Measurements from ENCODE around the gene ANKRD34A.
"Not testable (repeated sequence)": the region's sequence is repeated elsewhere in the genome, so short reads cannot be mapped to it uniquely, and the experiment has no call there.

Gene ANKRD34A

DNA sequence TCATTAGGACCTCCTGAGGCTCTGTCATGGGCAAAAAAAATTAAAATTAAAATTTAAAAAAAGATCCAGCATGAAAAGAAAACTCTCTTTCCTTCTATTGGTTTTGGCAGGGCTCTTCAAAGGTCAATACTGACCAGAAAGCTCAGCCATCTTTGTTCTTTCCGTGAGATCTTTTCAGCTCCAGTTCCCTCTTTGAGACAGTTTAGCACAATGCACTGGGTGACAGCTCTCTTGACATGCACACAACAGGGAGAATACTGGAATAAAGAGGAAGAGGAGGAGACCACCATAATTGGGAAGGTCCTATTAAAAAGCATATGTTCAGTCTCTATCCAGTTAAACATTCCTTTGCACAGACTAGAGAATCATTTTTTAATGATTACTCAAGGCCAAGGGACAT is 12.8 kb downstream of the ANKRD34A start:
- in situ Hi-C loops (cut with MboI; ENCODE audit: low sequenced_read_pairs), result no loop called here

DNA sequence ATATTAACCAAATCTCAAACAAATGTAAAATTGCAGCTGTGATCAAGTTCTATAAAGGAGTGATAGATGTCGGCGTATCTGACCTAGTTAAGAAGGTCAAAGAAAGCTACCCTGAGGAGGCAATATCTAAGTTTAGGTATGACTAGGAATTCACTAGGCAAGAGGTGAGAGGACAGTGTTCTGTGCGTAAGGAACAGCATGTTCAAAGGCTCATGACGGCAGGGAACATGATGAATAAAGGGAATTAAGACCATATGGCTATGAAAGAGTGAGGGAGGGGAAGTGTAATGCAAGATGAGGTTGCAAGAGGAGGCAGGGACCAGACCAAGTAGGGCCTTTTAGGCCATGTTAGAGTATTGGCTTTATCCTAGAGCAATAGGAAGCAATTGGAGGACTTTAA is 15.2 kb downstream of the ANKRD34A start:
- in situ Hi-C loops (cut with MboI; ENCODE audit: low sequenced_read_pairs), result no loop called here

DNA sequence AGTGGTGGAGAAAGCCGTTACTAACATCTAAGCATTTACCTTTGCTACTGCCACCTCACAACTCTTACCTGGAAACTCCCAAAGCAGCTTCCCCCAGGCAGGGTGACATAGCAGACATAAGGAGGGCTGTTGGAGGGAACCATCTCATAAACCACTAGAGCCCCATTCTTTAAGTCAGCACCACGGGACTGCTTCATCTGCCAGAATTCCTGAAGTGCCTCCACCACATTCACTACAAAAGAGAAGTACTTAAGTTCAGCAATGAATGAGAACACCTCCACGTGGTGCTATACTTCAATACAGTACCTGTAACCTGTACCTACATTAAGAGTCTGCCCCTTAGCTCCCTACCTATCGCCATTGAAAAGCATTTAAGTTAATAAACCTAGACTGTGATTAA is 16.8 kb downstream of the ANKRD34A start:
- in situ Hi-C loops (cut with MboI; ENCODE audit: low sequenced_read_pairs), result no loop called here

DNA sequence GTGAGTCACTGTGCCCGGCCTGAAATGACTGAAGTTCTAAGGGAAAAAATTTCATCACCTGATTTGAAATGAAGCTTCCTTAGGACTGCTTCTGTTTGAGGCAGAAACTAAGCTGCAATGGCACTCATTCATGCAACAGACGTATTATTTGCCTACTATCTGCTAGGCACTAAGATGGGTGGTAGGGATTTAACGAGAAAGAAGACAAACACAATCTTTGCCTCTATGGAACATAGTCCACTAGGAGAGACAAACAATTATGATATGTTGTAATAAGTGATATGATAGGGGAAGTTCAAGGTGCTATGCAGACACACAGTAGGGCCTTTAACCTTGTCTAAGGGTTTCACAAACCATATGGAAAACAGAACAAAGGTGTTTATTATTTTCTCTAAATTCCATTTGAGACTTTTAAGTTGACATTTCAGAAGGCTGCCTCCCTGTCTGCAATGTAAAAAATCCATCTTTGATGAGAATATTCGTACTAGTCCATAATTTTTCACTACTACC is 17.8 kb downstream of the ANKRD34A start:
- in situ Hi-C loops (cut with MboI; ENCODE audit: low sequenced_read_pairs), result no loop called here

DNA sequence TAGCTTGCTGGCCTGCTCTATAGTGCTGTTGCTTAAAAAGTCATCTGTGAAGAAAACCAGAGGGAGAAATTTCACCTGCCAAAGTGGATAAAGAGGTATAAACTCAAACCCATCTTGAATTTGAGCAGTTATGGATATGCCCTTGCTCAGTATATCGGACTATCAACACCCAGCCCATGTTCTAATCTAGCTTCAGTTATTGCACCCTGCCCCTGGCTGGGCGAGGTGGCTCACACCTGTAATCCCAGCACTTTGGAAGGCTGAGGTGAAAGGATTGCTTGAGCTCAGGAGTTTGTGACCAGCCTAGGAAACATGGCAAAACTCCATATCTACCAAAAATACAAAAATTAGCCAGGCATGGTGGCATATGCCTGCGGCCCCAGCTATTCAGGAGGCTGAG is 19.8 kb downstream of the ANKRD34A start:
- in situ Hi-C loops (cut with MboI; ENCODE audit: low sequenced_read_pairs), result no loop called here

GRCh38 chr1:145942871-145943270 is 21.5 kb downstream of the ANKRD34A start:
- in situ Hi-C loops (cut with MboI; ENCODE audit: low sequenced_read_pairs), result no loop called here

- in situ Hi-C loops (cut with MboI; ENCODE audit: low sequenced_read_pairs), result no loop called here
These were observed 22.0 kb downstream of the ANKRD34A start for GRCh38 chr1:145942405-145942804.

GRCh38 chr1:145937436-145937835 is 26.9 kb downstream of the ANKRD34A start:
- in situ Hi-C loops (cut with MboI; ENCODE audit: low sequenced_read_pairs), result no loop called here

GRCh38 chr1:145936247-145936646 is 28.1 kb downstream of the ANKRD34A start:
- in situ Hi-C loops (cut with MboI; ENCODE audit: low sequenced_read_pairs), result no loop called here

DNA sequence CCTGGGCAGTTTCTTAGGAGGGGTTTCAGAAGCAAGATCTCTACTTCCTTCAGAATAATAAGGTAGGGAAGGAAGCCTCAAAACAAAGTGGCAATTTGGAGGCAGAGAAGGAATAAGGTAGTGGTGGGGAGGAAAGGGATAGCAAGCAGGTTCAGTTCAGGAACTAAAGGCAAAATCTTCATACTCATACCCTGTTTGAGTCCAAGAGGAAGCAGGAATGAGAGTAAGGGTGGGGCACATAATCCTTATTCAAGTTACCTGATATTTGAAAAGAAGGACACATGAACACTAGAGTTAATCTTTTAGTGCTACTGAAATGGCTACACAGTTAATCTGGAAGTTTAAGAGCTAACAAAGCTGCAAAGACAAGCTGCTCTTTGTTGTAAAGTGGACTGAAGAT is 28.7 kb downstream of the ANKRD34A start:
- in situ Hi-C loops (cut with MboI; ENCODE audit: low sequenced_read_pairs), result no loop called here

GRCh38 chr1:145932522-145933009 is 31.8 kb downstream of the ANKRD34A start:
- in situ Hi-C loops (cut with MboI; ENCODE audit: low sequenced_read_pairs), result not testable (repeated sequence)

GRCh38 chr1:145927916-145928643 is 36.3 kb downstream of the ANKRD34A start:
- in situ Hi-C loops (cut with MboI; ENCODE audit: low sequenced_read_pairs), result no loop called here

DNA sequence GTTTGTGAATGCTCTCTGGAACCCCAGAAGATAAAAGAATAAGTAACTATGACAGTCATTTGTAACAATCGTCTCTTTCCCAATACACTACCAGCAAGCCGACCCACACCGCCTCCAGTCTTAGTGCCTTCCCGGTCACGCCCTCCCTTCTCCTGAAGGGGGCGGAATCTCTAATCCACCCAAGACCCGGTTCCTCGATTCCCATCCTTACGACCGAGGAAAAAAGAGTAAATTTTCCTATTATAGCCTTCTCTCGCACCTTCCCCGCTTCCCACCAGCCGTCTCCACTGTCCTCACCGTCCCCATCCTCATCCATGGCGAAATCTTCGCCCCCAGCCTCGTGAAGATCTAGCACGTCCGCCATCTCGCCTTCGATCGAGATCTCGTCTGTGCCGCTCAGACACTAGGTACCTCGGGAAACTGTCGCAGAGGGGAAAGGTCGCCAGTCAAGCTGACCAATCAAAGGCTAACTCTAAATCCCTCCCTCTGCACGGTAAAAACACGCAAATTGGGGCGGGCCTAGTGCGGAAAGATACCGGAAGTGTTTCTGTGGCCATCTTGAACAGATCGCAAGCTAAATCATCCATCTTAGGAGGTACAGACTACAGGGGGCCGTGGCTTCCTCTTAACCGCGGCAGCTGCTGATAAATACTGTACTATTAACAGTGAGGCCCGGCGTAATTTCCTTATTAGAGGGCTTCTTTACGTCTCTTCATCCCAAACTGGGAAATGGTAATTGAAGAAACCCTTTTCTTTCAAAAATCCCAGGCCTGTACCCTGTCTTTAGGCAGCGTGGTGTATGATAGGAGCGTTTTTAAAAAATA is 37.1 kb downstream of the ANKRD34A start, which contains the start of gene RBM8A:
Gene RBM8A, minus strand, starts transcription at position 422 of the 824 bp plus-strand sequence. Its CDS starts 58 bp downstream, at position 364.
- in situ Hi-C loops (cut with MboI; ENCODE audit: low sequenced_read_pairs), result no loop called here

GRCh38 chr1:145926686-145927062 is 37.7 kb downstream of the ANKRD34A start:
- in situ Hi-C loops (cut with MboI; ENCODE audit: low sequenced_read_pairs), result no loop called here

DNA sequence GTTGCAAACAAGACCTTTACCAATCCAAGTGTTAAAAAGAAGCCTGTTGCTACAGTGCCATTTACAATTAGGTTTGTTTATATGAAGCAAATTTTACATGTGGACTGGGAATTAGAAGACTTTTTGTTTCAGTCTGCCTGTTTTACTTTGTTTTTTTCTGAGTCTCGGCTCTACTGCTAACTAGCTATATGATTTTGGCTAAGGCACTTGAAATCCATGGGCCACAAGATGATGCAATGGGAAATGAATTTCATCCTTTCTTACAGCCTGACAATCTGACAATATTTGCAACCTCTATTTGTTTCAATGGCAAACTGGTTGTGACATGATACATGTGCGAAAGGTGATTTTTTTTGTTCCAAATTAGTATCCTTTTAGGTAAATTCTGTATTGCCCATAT is 42.1 kb downstream of the ANKRD34A start:
- in situ Hi-C loops (cut with MboI; ENCODE audit: low sequenced_read_pairs), result no loop called here

GRCh38 chr1:145920297-145920696 is 44.1 kb downstream of the ANKRD34A start:
- in situ Hi-C loops (cut with MboI; ENCODE audit: low sequenced_read_pairs), result not testable (repeated sequence)

- in situ Hi-C loops (cut with MboI; ENCODE audit: low sequenced_read_pairs), result loop anchor here (10.0 kb wide), 1 partner anchor 46 kb away; the partner anchor contains the start of genes ANKRD34A and POLR3GL
These were observed 45.1 kb downstream of the ANKRD34A start for GRCh38 chr1:145918992-145919939.

GRCh38 chr1:145918144-145918991 is 46.0 kb downstream of the ANKRD34A start, which contains the start of gene PEX11B:
PEX11B (minus strand) TSS chr1:145918717; CDS start chr1:145918688, 29 bp downstream.
- in situ Hi-C loops (cut with MboI; ENCODE audit: low sequenced_read_pairs), result loop anchor here (10.0 kb wide), 1 partner anchor 46 kb away; the partner anchor contains the start of genes ANKRD34A and POLR3GL

- in situ Hi-C loops (cut with MboI; ENCODE audit: low sequenced_read_pairs), result loop anchor here (10.0 kb wide), 1 partner anchor 47 kb away; the partner anchor contains the start of genes ANKRD34A and POLR3GL
These were observed 46.8 kb downstream of the ANKRD34A start for GRCh38 chr1:145917595-145917994.

Data from HL-60/S4 treated with retinoic acid at 250 ng/mL for 4 days and 3 days (cell line).